GM21717 (cell line): ENCODE results near the gene DCLK3.

ENCODE experiments used
- ATAC-seq: cut with Tn5 transposase; IDR thresholded peaks from one replicate; pipeline ENCODE4 v1.9.1; 2021; ENCODE audit warnings: mild to moderate bottlenecking, moderate library complexity; ENCODE audit not compliant: unreplicated experiment

Gene DCLK3

DNA sequence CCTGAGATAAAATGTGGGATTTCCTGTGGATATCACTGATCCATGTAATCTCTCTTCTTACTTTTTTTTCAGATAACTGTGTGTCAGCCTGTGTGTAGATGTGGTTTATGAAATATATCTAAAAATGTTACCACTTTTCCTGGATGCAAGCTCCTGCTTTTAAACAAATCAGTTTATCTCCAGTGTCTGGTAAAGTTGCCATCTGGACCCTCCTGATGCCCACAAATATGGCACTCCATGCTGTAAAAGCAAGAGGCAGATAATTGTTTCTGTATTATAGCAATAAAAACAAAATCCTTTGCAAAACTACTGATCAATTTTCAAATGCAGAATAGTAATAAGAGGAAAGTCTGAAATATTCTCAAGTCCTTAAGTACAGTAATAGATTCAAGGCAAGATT lies 7.6 kb upstream of the DCLK3 start:
- ATAC-seq = no peak

DNA sequence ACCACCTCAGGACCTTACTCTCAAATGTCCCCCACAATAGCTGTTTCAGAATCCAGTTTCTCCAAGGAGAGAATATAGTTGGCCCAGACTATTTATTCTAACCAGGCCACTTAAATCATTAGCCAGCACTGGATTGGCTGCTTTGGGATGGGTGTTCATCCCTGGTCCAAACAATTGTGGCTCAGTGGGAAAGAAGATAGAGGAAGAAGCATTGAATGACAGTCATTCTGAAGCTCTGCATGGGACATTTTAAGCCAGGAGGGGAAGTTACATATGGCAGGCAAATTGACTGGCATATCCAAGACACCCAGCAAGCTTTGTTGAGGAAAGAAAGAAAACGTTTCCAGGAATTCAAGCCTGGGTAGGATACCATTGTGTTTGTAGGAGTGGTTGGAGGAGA lies 5.6 kb upstream of the DCLK3 start:
- no peak for ATAC-seq

DNA sequence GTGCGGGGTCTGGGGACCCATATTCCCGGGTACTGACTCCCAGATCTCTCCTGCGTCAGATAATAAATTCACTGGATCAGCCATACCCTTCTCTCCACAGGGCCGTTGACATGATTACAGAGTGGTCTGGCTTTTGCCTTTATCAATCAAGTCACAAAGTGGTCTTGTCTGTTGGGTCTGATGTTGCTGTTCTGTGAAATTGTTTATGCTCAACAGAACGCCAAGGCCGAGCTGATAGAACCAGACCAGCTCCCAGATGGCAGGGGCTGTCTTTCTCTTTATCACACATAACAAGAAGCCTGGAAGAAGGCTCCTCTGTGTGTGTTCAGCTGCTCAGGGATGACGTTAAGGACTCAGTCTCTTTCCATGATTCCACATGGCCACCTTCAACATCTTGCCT lies 751 bp upstream of the DCLK3 start:
- no peak for ATAC-seq

DNA sequence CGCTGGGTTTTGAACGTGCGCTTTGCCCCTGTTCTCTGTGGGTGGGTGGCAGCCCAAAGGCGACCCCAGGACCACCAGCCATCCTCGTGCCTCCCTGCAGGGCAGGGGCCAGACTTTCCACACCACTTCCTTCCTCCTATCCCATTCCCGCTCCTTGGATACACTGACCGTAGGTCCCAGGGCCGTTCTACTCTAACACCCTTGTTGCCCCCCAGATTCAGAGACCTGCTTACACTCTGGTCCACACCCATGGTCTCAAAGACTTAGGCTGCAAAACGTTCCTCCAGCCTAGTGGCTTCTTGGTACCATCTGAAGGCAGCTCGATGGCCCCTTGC lies 318 bp upstream of the DCLK3 start:
- ATAC-seq = no peak

- no peak for ATAC-seq
Observed at GRCh38 chr3:36762918-36763849, 1.2 kb downstream of the DCLK3 start.

DNA sequence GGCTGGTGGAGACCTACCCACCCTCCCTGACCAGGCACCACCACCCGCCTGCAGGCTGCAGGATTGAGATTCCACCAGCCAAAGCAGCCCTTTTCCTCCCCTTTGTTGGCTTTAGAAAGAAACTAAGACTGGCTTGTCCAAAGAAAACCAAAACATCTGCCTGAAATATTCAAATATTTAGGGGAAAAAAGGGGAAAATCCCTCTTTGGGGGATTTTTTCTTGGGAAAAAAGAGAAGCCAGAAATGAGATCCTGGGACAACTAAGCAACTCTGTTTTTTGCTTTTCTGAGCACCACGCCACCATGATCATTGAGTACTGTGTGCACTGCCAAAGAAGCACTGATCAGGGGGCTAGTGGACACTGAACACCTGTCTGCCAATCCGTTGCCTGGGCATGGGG lies 2.6 kb downstream of the DCLK3 start:
- ATAC-seq = no peak

DNA sequence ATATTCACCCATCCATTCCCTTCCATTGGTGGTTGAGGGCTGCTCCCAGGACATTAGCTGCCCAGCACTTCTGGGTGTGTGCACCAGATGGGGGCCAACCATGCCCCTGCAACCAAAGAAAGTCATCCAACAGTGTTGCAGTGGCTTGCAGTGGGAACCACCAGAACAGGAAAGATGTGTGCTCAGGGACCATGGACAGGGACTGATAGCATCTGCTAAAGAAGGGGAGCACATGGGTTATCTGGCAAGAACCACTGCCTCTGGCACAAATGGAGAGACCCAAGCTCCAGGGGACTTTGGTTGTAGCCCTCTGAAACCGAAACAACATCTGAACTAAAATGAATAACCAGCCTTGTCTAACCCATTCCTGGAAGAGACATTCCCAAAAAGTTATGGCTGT lies 8.1 kb downstream of the DCLK3 start:
- no peak for ATAC-seq

DNA sequence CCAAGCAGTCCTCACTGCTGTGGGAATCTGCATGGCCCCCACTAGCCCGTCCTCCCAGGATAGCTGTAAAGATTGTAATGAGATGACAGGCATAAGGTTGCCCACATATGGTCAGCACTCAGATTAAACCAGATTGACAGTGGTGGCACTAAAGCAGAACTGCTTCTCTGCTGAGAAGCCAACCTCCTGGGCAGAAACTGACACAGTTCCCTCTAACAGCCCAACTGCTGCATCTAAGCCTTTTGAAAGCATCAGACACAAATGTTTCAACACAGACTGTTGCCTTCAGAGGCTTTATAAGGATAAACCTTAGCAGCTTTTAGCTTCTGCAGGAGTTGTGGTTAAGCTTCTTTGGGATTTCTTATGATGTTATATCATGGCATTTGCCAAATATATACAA lies 13.0 kb downstream of the DCLK3 start:
- no peak for ATAC-seq

- ATAC-seq = no peak
Observed at GRCh38 chr3:36750737-36751136, 13.6 kb downstream of the DCLK3 start.

DNA sequence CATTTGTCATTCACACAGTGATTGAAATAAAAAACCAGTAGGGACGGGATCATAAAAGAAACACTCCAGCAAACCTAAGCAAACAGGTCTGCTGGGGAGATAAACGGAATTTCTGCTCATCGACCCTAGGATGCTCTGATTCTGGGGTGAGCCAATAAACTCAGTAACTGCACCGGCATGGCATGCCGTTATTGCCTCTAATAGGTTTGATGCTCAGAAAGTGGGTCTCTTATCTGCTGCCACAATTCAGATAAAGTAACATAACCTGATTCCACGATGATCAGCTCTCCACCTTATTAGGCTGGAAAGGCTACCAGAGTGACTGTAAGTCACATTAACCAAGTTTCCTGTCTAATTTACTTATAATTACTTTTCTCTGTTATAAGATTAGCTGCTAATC lies 19.6 kb downstream of the DCLK3 start:
- no peak for ATAC-seq

GRCh38 chr3:36743826-36744225 lies 20.5 kb downstream of the DCLK3 start:
- no peak for ATAC-seq

- no peak for ATAC-seq
Observed at GRCh38 chr3:36741285-36741684, 23.1 kb downstream of the DCLK3 start.

GRCh38 chr3:36740787-36741186 lies 23.6 kb downstream of the DCLK3 start:
- no peak for ATAC-seq

- no peak for ATAC-seq
Observed at GRCh38 chr3:36738702-36739101, 25.7 kb downstream of the DCLK3 start.

DNA sequence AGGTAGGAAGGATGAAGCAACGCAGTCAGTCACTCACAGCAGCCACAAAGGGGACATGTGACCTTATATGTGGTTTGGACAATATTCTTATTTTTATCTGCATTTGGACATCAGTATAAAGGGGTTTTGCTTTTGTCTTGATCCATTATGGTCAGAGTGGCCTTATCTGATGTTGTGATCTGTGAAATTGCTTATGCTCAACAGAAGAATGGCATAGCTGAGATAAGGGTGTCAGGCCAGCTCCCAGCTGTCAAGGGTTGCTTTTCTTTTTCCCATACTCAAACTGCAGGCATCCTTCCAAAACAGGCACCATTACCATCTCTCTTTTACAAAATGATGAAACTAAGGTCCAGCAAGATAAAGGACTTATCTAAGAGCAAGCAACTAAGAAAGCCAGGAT lies 28.1 kb downstream of the DCLK3 start:
- ATAC-seq = no peak

GRCh38 chr3:36734742-36735141 lies 29.6 kb downstream of the DCLK3 start:
- ATAC-seq = no peak

- ATAC-seq = no peak
Observed at GRCh38 chr3:36733723-36734122, 30.6 kb downstream of the DCLK3 start.

DNA sequence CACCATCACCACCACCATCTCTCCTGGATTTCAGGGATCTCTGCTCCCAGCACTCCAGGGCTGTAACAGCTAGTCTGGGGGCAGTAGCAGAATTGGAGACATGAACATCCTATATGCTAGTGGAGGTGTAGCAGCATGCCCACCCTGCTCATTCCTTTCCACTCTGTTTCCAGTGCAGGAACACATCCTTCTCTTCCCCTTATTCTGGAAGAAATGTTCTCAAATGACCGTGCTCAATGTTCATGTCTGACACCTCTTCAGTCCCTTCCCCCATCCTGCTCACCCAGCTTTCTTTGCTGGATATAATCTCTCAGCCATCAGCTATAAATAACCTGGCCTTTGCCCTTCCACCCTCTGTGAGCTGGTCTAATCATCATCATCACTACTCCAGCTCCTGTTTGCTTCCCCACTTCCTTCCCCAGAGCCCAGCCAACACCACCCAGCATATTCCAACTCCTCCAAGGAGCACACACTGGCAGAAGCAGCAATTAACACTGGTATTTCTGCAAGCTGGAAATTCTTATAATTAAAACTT lies 31.1 kb downstream of the DCLK3 start:
- ATAC-seq = no peak

DNA sequence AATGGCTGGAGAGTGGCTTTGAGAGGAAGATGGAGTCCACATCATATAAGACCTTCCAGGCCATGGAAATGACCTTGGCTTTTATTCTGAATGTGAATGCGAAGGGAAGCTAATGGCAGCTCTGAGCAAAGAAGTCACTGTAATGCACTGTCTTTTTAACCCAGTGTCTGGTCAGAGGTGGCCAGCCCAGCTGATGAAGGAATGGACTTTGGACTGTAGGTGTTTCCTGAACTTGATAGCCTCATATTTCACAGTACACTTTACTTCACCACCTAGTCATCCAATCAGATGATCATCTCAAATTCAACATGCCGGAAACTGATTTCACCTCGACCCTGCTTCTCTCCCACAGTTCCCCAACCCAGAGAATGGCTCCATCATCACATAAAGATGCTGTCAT lies 33.4 kb downstream of the DCLK3 start:
- ATAC-seq = no peak

- ATAC-seq = no peak
Observed at GRCh38 chr3:36729204-36730056, 34.9 kb downstream of the DCLK3 start.

GRCh38 chr3:36714343-36715086 lies 49.8 kb downstream of the DCLK3 start:
- ATAC-seq = no peak
